ENCODE data around the gene BUB1B.

BUB1B gene

DNA sequence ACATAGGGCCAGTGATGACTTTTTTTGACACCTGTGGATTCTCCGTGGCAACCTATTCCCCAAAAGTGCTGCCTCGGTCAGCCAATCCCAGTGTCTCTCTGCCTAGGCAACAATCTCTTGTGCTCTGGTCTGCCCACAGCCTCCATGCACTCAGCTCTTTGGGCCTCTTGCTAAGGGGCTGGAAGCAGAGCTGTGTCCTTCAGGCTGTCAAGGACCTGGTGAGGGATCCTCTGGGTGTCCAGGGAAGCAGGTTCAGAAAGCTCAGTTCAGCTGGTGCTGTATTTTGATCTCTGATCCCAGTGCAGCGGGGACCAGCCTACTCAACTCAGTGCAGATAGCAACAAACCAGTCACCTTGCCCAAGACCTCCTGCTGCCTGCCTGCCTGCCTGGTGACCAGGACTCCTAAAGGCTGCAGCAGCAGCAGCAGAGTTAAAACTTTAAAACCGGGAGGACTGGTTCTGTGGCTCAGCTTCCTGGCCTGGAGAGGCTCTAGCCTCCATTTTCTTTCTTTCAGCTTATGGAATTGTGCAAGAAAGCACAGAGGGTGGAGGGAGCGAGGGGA lies 84.2 kb downstream of the BUB1B start:
- TF ChIP-seq, protein P1, sequence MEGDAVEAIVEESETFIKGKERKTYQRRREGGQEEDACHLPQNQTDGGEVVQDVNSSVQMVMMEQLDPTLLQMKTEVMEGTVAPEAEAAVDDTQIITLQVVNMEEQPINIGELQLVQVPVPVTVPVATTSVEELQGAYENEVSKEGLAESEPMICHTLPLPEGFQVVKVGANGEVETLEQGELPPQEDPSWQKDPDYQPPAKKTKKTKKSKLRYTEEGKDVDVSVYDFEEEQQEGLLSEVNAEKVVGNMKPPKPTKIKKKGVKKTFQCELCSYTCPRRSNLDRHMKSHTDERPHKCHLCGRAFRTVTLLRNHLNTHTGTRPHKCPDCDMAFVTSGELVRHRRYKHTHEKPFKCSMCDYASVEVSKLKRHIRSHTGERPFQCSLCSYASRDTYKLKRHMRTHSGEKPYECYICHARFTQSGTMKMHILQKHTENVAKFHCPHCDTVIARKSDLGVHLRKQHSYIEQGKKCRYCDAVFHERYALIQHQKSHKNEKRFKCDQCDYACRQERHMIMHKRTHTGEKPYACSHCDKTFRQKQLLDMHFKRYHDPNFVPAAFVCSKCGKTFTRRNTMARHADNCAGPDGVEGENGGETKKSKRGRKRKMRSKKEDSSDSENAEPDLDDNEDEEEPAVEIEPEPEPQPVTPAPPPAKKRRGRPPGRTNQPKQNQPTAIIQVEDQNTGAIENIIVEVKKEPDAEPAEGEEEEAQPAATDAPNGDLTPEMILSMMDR (IDR thresholded peaks at IDR 0.05) = no peak
- no peak overlapping the region for H3K4me3 ChIP-seq (ENCODE audit: low read depth in 1 of 2, low read length in 1 of 2)
- H3K27ac ChIP-seq = no peak overlapping the region
- H3K27me3 ChIP-seq = peaks cover 20% of the 10 kb centered on the region
- no peaks in the 10 kb centered on the region for H3K4me1 ChIP-seq (ENCODE audit: control insufficient read depth in 1 of 2, insufficient read depth in 1 of 2, low read depth in 1 of 2, low read length in 1 of 2)
- no peaks in the 10 kb centered on the region for H3K9me3 ChIP-seq
- H3K36me3 ChIP-seq = no peaks in the 10 kb centered on the region

DNA sequence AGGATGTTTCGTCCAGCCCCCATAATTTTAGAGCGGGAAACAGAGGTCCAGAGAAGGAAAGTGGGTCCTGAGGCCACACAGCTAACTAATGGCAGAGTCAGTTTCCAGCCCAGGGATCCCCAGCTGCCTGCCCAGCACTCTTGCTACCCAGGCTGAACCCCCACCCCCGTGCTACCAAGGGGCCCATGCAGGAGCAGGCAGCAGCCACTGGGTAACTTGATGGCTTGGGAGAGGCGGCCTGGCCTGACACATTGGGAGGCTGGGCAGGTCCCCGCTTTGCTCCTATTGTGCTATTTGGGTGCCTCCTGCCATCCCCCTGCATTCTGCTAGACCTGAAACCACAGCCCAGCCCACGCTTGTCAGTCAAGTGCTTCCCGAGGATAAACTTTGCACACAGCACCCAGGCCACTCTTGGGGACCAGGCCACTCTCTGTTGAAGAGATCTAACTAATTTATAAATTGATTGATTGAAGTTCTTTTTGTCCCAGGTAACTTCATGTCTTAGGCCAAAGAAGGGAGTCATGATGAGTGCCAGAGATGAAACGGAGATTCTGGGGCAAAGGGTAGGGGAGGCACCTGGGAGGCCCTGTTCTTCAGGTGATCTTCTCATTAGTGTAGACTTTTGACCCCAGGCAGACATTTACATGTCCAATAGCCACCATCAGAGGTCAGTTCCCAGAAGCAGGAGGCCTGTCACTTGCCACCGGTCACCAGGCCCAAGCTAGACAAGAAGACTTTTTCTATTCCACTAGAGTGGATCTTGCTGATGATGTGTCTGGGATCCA lies 85.0 kb downstream of the BUB1B start:
- Histone ChIP-seq H3K36me3 (no peaks in the 10 kb centered on the region), H3K27ac (no peak overlapping the region), H3K9me3 (no peaks in the 10 kb centered on the region), H3K4me3 (ENCODE audit: low read depth in 1 of 2, low read length in 1 of 2) (no peak overlapping the region), H3K27me3 (peaks cover 22% of the 10 kb centered on the region), H3K4me1 (ENCODE audit: control insufficient read depth in 1 of 2, insufficient read depth in 1 of 2, low read depth in 1 of 2, low read length in 1 of 2) (no peaks in the 10 kb centered on the region)
- TF ChIP-seq, protein P1 (IDR thresholded peaks at IDR 0.05) = no peak

DNA sequence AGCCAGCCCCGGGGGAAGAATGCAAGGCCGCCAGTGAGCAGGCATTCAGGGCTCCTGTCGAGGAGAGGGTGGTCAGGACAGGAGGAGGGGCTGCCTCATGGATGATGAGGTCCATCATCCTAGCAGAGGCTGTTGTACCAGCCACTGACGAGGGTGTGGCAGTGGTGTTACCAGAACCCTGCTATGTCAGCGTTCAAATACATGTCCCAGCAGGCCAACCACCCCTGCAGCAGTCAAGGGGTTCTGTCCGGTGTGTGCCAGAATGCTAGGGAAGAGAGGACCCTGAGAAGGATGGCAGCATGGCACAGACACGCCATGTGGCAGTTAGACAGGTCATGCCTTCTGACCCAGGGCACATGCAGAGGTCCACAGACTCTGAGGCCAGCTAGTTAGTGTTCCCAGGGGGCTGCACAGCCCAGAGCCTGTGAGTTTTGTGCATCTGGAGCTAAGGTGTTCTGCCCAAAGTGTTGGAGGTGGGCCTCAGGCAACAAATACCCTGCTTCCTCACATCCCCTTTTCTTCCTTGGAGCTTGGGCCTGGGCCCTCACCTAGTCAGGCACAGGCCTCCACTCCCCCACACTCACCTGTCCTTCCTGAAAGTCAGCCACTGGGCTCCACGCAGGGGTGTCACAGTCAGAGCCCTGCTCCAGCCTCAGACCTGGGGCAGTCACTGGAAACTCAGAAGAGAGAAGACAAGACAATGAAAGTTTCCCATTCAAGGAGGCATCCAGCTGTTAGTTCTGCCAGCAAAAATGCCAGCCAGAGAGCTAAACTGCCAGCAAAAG lies 85.8 kb downstream of the BUB1B start:
- H3K9me3 ChIP-seq = no peaks in the 10 kb centered on the region
- TF ChIP-seq, protein P1 (IDR thresholded peaks at IDR 0.05) = no peak
- H3K4me3 ChIP-seq (ENCODE audit: low read depth in 1 of 2, low read length in 1 of 2) = no peak overlapping the region
- no peaks in the 10 kb centered on the region for H3K4me1 ChIP-seq (ENCODE audit: control insufficient read depth in 1 of 2, insufficient read depth in 1 of 2, low read depth in 1 of 2, low read length in 1 of 2)
- no peaks in the 10 kb centered on the region for H3K36me3 ChIP-seq
- H3K27ac ChIP-seq = no peak overlapping the region
- H3K27me3 ChIP-seq = peaks cover 30% of the 10 kb centered on the region

DNA sequence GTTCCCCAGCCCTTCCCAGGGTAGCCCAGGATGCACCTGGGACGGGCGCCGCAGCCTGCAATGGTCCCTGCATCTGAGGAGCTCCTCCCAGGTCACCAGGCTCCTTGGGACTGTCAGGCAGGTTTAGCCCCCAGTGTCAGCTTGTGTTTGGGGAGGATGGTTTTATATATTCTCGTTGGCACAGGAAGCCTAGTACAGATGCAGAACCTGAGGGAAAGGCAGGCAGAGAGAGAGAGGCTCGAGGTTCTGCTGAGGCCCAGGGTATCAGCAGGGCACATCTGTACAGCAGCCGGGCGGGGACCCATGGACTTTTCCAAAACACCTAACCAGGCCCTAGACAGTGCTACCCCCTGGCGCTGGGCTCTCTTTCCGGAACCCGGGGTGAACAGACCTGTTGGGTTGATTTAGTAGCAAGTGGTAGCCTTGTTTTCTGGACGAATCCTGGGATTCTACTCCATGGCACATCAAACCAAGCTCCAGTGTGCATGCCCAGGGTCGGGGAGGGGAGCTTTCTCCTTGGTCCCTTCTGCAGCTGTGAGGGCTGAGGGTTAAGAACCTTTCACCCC lies 86.6 kb downstream of the BUB1B start:
- peaks cover 38% of the 10 kb centered on the region for H3K27me3 ChIP-seq
- H3K4me1 ChIP-seq (ENCODE audit: control insufficient read depth in 1 of 2, insufficient read depth in 1 of 2, low read depth in 1 of 2, low read length in 1 of 2) = peaks cover 3 to 6% of the 10 kb centered on the region in 2 experiments
- no peak overlapping the region for H3K4me3 ChIP-seq (ENCODE audit: low read depth in 1 of 2, low read length in 1 of 2)
- no peaks in the 10 kb centered on the region for H3K9me3 ChIP-seq
- TF ChIP-seq, protein P1 (IDR thresholded peaks at IDR 0.05) = no peak
- no peak overlapping the region for H3K27ac ChIP-seq
- no peaks in the 10 kb centered on the region for H3K36me3 ChIP-seq

DNA sequence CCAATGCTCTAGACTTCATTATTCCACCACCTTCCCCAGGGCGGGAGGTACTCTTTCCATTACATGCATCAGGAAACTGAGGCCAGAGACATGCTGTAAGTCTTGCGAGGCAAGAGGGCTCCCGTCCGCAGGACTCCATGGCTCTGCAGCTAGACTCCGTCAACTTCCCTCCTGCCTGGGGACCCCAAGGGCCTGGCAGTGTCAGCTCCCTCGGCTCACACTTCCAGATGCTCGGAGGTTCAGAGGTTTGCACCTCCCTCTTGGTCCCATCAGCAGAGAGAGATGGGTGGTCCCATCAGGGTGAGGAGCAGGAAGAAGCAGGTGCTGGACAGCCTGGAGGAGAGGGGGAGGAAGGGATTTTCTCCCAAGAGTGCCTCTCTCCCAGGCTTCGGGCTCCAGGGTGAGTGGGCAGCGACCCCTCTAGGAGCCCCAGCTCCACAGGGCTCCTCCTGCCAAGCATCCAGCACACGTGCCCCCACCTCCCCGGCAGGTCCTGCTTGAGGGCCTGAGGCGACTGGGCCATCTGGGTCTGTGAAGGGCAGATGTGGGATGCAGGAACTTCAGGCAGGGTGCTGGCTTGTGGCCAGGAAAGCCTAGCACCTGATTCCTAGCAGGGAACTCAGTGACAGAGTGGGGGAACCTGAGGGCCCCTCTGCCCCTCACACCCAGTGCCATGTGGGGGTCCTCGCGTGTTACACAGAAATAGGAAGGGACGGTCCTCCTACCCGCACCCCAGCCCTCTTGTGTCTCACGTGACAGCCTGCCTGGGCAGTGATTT lies 87.3 kb downstream of the BUB1B start:
- Histone ChIP-seq H3K4me1 (ENCODE audit: control insufficient read depth in 1 of 2, insufficient read depth in 1 of 2, low read depth in 1 of 2, low read length in 1 of 2) (peaks cover 10 to 13% of the 10 kb centered on the region in 2 experiments), H3K9me3 (no peaks in the 10 kb centered on the region), H3K4me3 (ENCODE audit: low read depth in 1 of 2, low read length in 1 of 2) (no peak overlapping the region), H3K27me3 (peaks cover 45% of the 10 kb centered on the region), H3K27ac (no peak overlapping the region), H3K36me3 (no peaks in the 10 kb centered on the region)
- TF ChIP-seq, protein P1 (IDR thresholded peaks at IDR 0.05) = no peak

All from neutrophil (primary cell).